HEK293 (cell line): ENCODE measurements around the gene IL4I1.
A peak's percentile ranks its signal among the peaks of the same experiment; 100 is the strongest.

ENCODE experiments used
- CTCF ChIP-seq: fragments of 450-650 bp; formaldehyde crosslinking; IDR thresholded peaks from 2 replicates; pipeline ENCODE4 v1.5.1; 2016; ENCODE audit warnings: missing biosample characterization, missing genetic modification characterization
- PRDM4 ChIP-seq: fragments of 450-650 bp; formaldehyde crosslinking; IDR thresholded peaks from 2 replicates; pipeline ENCODE4 v1.5.1; 2017; ENCODE audit warnings: missing biosample characterization, missing genetic modification characterization
- YY1 ChIP-seq: fragments of 450-650 bp; formaldehyde crosslinking; IDR thresholded peaks from 2 replicates; pipeline ENCODE4 v1.5.1; 2018; ENCODE audit warnings: missing biosample characterization, missing genetic modification characterization
- ZNF423 ChIP-seq: fragments of 450-650 bp; formaldehyde crosslinking; IDR thresholded peaks from 2 replicates; pipeline ENCODE4 v1.5.1; 2016; ENCODE audit warnings: missing biosample characterization, missing genetic modification characterization
- ZNF48 ChIP-seq: fragments of 450-650 bp; formaldehyde crosslinking; IDR thresholded peaks from 2 replicates; pipeline ENCODE4 v1.5.1; 2016; ENCODE audit warnings: missing biosample characterization, missing genetic modification characterization
- ZNF530 ChIP-seq: fragments of 450-650 bp; formaldehyde crosslinking; IDR thresholded peaks from 2 replicates; pipeline ENCODE4 v1.5.1; 2016; ENCODE audit warnings: low read depth, missing biosample characterization, missing genetic modification characterization
- ZNF580 ChIP-seq: fragments of 450-650 bp; formaldehyde crosslinking; IDR thresholded peaks from 2 replicates; pipeline ENCODE4 v1.5.1; 2016; ENCODE audit warnings: missing biosample characterization, missing genetic modification characterization
- ZNF623 ChIP-seq: fragments of 450-650 bp; formaldehyde crosslinking; IDR thresholded peaks from 2 replicates; pipeline ENCODE4 v1.5.1; 2016; ENCODE audit warnings: missing biosample characterization, missing genetic modification characterization
- ZSCAN18 ChIP-seq: fragments of 450-650 bp; formaldehyde crosslinking; IDR thresholded peaks from 2 replicates; pipeline ENCODE4 v1.5.1; 2016; ENCODE audit warnings: missing biosample characterization, missing genetic modification characterization

- TF ChIP-seq CTCF (tag by site-specific recombination) (no peak), ZNF623 (tag by site-specific recombination) (no peak; the same call in 1 of the 2 replicates), ZSCAN18 (peak; percentile 22; the same call in 1 of the 2 replicates), ZNF48 (tag by site-specific recombination) (no peak), ZNF423 (tag by site-specific recombination) (no peak), PRDM4 (tag by site-specific recombination) (peak; percentile 52; the same call in 1 of the 2 replicates), YY1 (tag by site-specific recombination) (peak; percentile 87), ZNF530 (tag by site-specific recombination) (no peak), ZNF580 (tag by site-specific recombination) (peak; percentile 38)
These were observed 19.4 kb downstream of the IL4I1 start, which contains the start of the genes AKT1S1 and TBC1D17 for GRCh38 chr19:49877020-49877878.
